ENCODE measurements around the gene SLC15A5. TPM values are rescaled to one million over a fixed set of nuclear protein-coding genes. Genes with fewer than 3 reads are reported as not detected.

Gene SLC15A5
- total and polyA plus RNA-seq, 2 of the 8 experiments (the other 6 are each of a cell fraction or from before 2014, with no cell fraction given): not detected

DNA sequence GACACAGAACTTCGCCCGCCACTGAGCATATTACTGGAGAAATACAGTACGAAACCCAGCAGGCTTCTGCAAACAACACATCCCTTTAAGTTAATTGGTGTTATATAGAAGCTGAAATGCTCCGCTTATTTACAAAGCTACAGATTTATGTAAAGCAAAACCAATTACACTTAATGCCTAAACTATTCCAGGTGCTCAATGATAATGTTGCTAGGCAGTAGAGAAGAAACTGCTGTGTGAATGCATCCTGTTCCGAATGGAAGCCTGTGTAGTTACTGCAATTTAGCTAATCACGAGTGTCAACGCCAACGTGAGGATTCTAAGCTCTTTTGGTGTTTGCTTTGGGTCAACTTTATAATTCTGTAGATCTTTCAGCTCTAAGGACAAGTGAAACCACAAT lies 89.8 kb downstream of the SLC15A5 start (continued):
- TF ChIP-seq TAF7 (optimal IDR thresholded peaks at IDR 0.05; ENCODE audit: borderline replicate concordance, low read depth, low read length): no peak

Data from H1 (cell line).